HL-60/S4 (cell line): ENCODE data around the gene ATP5PO.
"Not testable (repeated sequence)": the region's sequence is repeated elsewhere in the genome, so short reads cannot be mapped to it uniquely, and the experiment has no call there.

Experiments
- in situ Hi-C: fragments of 300-500 bp; cut with MboI; formaldehyde crosslinking; loops from 2 replicates; pipeline ENCODE4 v1.14.3; 2022; ENCODE audit warnings: low sequenced_read_pairs

ATP5PO gene

DNA sequence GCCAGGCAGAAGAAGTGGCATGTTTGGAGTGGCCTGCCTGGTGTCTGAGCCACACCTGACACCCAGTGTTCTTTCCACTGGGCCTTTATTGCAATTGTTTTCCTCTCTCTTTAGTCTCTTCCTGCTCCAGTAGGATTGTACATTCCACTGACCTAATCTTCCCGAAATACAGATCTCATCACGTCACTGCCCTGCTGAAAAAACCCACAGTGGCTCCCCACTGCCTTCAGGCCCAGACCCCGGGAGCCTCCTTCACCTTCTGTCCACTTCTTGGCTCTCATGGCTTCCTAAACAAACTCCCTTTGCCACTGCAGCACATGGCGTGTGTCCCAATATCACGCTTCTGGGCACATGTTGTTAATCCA, 25.3 kb upstream of the ATP5PO start:
- in situ Hi-C loops, result no loop called here

- in situ Hi-C loops, result no loop called here
These were observed 24.7 kb upstream of the ATP5PO start for GRCh38 chr21:33940164-33940880.

- in situ Hi-C loops, result loop anchor here (10.0 kb wide), 1 partner anchor 296 kb away; no protein-coding TSS in a partner anchor
These were observed 23.6 kb upstream of the ATP5PO start for GRCh38 chr21:33939226-33939625.

GRCh38 chr21:33938381-33938780, 22.8 kb upstream of the ATP5PO start:
- in situ Hi-C loops, result loop anchor here (10.0 kb wide), 1 partner anchor 296 kb away; no protein-coding TSS in a partner anchor

GRCh38 chr21:33937931-33938339, 22.3 kb upstream of the ATP5PO start:
- in situ Hi-C loops, result loop anchor here (10.0 kb wide), 1 partner anchor 297 kb away; no protein-coding TSS in a partner anchor

GRCh38 chr21:33937146-33937545, 21.5 kb upstream of the ATP5PO start:
- in situ Hi-C loops, result loop anchor here (10.0 kb wide), 1 partner anchor 298 kb away; no protein-coding TSS in a partner anchor

DNA sequence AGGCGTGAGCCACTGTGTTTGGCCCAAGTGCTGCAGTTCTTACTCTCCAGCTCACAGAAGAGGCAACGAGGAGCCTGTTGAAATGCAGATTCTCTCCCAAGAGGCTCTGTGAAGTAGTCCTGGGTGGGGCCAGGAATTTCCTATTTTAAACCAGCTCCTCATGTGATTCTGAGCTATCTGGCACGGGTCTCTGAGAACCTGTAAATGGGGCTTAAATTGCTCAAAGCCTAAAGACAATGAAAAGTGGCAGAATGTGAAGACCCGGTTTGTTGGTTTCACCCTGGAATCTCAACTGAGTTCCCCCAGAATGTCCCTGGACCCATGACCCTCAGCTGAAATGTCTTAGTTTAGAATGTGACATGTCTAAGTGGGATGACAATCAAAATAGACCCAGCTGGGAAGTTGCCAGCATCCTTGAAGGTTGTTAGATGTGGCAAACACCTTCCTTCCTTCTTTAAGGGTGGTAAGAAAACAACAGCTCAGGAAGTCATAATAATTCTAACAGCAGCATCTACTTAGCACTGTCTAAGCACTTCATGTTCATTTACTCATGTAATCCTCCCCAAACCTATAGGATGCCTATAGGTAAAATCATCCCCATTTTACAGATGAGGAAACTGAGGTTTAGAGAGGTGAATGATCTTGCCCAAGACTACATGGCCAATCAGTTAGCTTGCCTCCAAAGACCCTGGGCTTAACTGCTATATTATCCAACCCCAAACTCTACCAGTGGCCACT, 20.9 kb upstream of the ATP5PO start:
- in situ Hi-C loops, result loop anchor here (10.0 kb wide), 1 partner anchor 298 kb away; no protein-coding TSS in a partner anchor

- in situ Hi-C loops, result loop anchor here (10.0 kb wide), 1 partner anchor 302 kb away; no protein-coding TSS in a partner anchor
These were observed 17.1 kb upstream of the ATP5PO start for GRCh38 chr21:33932731-33933130.

DNA sequence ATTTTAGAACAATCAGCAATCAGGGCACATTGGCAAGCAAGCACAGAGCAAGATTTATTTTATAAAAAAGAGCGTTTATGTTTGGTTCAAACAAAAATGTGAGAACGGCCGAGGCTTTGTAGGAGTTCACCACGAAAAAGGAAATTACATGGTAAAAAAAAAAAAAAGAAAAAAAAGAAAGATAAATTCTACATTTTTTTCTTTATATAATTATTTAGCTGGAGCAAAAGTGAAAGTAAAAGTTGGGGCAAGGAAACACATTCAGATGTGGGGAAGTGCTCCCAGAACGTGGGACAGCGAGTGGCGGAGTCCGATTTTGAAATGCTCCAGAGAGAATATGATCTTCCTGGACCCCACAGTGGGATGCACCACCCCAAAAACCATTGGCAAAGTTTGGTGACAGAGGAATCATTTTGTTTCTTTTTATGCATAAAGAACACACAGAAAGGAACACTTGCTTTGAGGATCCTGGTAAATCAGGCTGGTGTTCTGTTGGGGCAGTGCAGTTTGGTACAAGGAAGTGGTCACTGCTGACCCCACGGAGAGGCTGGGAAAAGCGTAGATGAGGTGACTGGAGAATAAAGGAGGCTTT, 16.3 kb upstream of the ATP5PO start:
- in situ Hi-C loops, result loop anchor here (10.0 kb wide), 1 partner anchor 303 kb away; no protein-coding TSS in a partner anchor

GRCh38 chr21:33931052-33931798, 15.6 kb upstream of the ATP5PO start:
- in situ Hi-C loops, result loop anchor here (10.0 kb wide), 1 partner anchor 304 kb away; no protein-coding TSS in a partner anchor

DNA sequence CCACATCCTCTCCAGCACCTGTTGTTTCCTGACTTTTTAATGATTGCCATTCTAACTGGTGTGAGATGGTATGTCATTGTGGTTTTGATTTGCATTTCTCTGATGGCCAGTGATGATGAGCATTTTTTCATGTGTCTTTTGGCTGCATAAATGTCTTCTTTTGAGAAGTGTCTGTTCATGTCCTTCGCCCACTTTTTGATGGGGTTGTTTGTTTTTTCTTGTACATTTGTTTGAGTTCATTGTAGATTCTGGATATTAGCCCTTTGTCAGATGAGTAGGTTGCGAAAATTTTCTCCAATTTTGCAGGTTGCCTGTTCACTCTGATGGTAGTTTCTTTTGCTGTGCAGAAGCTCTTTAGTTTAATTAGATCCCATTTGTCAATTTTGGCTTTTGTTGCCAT, 10.6 kb upstream of the ATP5PO start:
- in situ Hi-C loops, result not testable (repeated sequence)

DNA sequence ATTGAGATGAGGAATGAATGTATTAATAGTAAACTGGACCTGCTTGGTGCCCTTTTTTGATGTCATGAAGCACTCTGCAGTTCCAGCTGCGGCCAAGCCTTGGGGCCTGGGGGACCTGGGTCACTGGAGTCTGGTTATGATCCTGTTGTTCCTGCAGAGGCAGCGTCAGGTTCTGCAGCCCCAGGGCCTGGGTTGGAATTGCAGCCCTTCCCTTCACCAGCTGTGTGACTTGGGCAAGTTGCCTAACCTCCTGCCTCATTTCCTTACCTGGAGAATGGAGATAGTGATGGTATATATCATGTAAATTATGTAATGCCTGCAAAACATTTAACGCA, 9.1 kb upstream of the ATP5PO start:
- in situ Hi-C loops, result no loop called here

DNA sequence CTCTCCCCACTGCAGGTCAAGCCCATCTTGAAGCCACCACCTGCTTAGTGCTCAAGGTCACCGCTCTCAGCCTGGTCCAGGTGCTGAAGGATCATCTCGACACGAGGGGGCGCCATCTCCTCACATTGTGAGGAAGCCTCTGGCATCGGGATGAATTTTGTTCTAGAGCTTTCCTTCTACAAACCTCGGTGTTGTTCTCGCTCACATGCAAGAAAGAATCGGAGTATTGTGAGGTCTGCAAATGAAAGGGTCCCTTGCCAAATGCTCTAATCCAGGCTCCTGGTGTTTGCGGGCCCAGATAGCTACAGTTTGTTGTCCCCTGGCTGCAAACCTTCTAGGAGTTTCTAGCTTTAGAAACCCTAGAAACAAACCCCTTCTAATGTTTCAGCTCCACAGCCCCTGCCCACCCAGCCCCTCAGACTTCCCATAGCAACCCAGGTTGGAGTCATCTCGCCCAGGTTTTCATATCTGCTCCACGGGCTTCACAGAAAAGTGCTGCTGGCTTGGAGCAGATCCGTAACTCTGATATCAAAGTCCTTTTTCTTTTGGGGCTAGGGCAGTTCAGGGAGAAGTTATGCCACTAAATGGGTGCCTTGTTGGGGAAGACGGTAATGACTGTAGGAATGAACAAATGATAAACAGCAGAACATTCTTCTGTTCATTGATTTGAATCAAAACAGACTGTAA, 8.6 kb upstream of the ATP5PO start:
- in situ Hi-C loops, result no loop called here

- in situ Hi-C loops, result no loop called here
These were observed 1.8 kb upstream of the ATP5PO start for GRCh38 chr21:33917421-33917820.

DNA sequence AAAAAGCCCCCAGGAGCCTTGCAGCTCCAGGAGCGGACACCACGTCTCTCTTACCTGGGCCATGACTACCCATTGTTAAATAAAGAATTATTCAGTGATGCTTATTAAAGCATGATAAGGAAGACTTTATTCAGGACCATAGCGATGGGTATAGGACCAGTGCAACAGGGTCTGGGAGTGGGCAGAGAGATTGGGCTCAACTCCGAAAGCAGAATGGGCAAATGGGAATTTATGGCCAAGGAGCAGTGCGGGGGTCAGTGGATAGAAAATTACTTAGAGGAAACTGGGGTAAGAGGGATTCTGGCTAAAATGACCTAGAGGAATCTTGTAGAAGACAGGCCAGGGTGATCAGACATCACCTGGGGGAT, 580 bp upstream of the ATP5PO start:
- in situ Hi-C loops, result no loop called here

- in situ Hi-C loops, result no loop called here
These were observed 1.4 kb downstream of the ATP5PO start for GRCh38 chr21:33914188-33914587.

GRCh38 chr21:33909756-33910155, 5.8 kb downstream of the ATP5PO start:
- in situ Hi-C loops, result no loop called here

DNA sequence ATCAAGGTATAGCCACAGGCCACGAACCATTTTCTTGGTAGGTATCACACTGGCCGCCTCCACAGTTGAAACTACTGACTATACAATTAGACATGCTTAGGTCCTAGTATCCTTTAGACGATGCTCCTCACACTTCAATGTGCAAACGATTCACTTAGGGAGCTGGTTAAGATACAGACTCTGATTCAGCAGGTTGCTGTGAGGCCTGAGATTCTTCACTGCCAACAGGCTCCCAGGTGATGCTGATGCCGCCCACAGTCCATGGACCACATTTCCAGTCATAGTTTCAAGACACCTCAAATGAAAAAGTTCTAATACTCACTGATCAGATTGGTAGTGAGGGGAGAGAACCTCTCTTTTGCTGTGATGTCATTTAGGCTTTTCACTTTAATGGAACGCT, 6.8 kb downstream of the ATP5PO start:
- in situ Hi-C loops, result no loop called here

DNA sequence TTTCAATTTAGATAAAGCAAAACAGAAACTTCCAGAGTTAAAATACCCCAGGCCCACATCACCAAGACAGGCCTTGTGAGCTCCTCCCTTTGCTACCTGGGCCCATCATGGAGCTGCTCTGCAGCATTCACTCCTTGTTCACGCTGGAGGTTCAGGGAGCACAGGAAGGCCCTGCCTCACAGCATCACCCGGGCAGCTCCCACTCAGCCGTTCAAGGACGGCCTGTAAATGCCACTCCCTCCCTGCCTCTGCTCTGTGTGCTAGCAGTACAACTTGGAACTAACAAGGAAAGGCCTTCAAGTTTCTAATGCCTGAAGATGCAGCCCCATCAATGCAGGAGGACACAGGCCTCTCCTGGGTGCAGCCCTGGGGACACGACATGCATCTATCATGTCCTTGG, 11.6 kb downstream of the ATP5PO start:
- in situ Hi-C loops, result no loop called here

- in situ Hi-C loops, result no loop called here
These were observed 13.3 kb downstream of the ATP5PO start for GRCh38 chr21:33902349-33902748.
